T-helper 1 cell (primary cell): Measurements from ENCODE around the gene TSPAN7.

ENCODE experiments used
- DNase-seq, 5 donors: peaks; one replicate each; pipeline ENCODE4 v3.0.0-alpha.2; 2012 to 2020
- total RNA-seq, 4 donors: gene quantifications; one replicate each; lab custom pipeline; 2026; lab: John Stamatoyannopoulos, UW

Gene TSPAN7, protein sequence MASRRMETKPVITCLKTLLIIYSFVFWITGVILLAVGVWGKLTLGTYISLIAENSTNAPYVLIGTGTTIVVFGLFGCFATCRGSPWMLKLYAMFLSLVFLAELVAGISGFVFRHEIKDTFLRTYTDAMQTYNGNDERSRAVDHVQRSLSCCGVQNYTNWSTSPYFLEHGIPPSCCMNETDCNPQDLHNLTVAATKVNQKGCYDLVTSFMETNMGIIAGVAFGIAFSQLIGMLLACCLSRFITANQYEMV
- 0 to 0.24 (median 0.08) reads per million in 4 donors for total RNA-seq

DNA sequence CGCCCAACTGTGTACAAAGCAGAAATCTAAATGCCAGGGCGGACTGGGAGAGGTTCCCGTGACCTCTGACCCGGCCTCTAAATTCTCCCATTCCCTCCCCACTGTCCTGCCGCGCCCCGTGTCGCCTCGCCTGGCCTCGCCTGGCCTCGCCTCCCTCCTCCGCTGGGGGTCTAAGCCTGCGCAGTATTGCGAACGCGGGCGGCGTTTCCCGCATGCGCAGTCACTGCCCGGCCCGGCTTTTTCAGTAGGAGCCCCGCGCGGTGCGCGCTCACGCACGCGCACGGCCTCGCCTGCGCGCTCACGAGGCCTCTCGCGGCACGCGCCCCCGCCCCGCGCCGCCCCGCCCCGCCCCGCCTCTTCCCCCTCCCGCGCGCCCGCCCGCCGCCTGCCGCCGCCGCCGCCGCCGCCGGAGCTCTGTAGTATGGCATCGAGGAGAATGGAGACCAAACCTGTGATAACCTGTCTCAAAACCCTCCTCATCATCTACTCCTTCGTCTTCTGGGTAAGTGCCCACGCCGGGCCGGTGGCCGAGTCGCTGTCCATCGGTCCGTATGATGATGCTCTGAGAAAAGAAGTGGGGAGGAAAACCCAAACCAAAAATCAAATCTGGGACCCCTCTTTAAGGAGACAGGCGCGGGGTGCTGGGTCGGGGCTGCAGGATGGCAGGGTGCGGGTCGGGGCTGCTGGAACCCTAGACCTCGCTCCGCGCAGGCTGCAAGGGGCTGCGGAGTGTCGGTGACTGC lies at the start of gene TSPAN7:
Gene TSPAN7, plus strand, starts transcription at position 417 of the 743 bp plus-strand sequence. Its CDS starts 5 bp downstream, at position 422.
- DNase-seq: peak; percentile 44 to 74 (median 63)

- DNase-seq: no peak
Measured at GRCh38 chrX:38513112-38513742, 48.1 kb upstream of the TSPAN7 start.

DNA sequence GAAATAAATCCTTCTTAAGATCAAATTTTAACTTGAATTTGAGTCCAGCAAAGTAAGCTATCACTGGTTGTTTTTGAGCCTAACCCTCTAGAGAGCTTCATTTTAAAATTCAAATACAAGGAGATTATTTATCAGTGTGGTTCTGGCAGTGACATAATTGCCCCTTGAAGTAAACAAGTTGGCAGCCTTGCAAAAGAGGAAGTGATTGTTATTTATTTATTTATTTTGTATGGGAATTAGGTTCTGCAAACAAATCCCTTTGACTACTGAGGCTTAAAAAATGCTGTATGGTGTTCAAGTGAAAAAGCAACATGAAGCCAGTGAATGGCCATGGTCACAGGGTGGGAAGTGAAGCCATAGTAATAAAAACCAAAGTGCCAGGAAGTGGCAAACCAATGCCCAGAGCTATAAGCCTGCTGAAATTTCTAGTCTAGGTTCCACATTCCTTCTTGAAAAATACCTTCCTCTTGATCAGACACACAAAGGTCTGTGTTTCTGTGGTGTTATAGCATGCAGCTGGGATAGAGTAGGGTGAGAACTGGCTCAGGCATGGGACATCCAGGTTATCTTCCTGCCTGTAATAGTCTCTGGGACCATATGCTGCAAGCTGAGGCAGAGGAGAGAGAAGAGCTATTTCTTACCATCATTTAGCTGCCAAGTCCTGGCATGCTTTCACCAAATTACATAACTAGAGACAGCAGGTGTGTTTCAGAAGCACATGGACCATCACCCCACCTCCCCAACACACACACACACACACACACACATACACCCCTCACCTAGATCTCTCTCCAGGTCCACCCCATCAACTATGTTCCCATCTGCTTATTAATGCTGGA lies 47.1 kb upstream of the TSPAN7 start:
- no peak for DNase-seq

- no peak for DNase-seq
Measured at GRCh38 chrX:38515291-38515690, 46.1 kb upstream of the TSPAN7 start.

DNA sequence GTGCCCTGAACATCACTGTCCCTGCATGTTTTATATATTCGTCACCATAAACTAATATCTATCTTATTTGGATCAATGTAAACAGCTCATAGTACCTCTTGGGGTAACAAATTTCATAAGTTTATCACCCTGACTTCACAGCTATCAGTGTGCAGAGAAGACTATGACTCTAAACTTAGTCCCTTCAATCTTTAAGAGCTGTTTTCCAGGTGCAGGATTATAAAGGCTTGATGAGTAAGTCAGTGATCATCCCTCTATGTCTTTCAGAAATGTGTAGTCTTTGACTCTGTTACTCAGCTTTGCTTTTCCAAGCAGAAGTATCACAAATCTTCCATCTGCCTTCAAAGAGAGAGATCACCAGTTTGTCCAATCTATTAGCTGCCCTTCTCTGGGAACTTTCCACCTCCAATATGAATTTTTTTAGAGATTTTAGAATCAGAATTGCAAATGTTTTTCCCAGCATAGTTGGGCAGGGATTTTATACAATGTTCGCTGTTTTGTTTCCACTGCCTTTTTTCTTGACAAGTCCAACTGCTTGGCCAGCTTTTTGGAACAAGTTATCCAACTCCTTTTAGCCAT lies 45.1 kb upstream of the TSPAN7 start:
- no peak for DNase-seq

- no peak for DNase-seq
Measured at GRCh38 chrX:38519651-38520050, 41.7 kb upstream of the TSPAN7 start.

- no peak for DNase-seq
Measured at GRCh38 chrX:38538134-38538533, 23.2 kb upstream of the TSPAN7 start.

DNA sequence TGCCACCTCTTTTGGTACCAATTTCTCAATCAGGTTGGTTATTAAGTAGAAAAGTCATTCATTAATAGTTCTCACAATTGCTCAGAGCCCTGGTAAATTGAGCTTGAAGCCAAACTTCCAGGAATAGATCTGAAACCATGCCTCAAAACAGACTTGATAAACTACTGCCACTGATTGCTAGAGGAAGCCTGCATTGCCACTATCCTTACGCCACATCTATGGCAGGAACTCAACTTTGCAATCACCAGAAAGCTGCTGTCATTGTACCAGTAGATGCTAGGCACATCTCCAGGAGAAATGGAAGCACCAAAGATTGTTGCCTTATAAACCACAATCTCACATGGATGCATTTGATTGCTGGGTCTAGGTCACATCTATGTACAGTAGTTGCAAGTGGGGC lies 21.6 kb upstream of the TSPAN7 start:
- DNase-seq: no peak

GRCh38 chrX:38548508-38548907 lies 12.8 kb upstream of the TSPAN7 start:
- DNase-seq: no peak

GRCh38 chrX:38552721-38553120 lies 8.6 kb upstream of the TSPAN7 start:
- DNase-seq: no peak

GRCh38 chrX:38558686-38559085 lies 2.7 kb upstream of the TSPAN7 start:
- DNase-seq: no peak

GRCh38 chrX:38560776-38561125 lies 591 bp upstream of the TSPAN7 start:
- no peak for DNase-seq

GRCh38 chrX:38561951-38562719 lies 793 bp downstream of the TSPAN7 start:
- DNase-seq: peak in 1 of 5 donors; percentile 10

DNA sequence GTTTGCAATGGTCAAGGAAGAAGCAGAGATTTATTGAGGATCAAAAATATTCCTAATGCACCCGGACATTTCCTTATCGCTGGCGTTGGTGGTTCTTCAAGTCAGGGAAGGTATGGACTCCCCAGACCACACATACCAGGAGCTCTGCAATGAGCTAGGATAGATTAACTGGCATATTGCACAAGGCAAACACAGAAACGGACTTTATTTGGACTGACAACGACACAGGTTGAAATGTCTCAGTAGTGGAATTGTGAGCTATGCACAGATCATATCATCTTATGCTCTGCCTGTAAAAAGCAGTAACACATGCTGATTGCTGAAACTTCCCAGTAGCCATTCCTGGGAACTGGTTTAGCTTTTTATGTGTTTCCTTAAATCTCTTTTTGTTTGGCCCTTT lies 1.7 kb downstream of the TSPAN7 start:
- no peak for DNase-seq

DNA sequence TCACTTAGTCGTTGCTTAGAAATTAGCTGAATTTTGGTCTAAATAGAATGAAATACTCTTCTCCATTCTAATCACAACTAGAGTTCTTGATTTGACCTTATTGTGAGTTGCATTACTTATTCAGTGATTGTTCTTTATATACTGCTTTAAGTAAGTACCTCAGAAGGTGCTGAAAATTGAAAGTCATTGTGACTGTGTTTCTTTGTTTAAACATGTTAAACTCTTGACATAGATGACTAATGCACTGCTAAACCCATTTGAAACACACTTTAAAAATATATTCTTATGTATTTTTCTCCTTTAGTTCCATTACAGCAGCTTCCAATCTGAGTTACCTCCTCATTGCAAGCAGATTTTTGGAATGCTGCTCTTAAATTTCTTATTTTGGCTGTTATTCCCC lies 9.1 kb downstream of the TSPAN7 start:
- no peak for DNase-seq

GRCh38 chrX:38571058-38571457 lies 9.7 kb downstream of the TSPAN7 start:
- no peak for DNase-seq

DNA sequence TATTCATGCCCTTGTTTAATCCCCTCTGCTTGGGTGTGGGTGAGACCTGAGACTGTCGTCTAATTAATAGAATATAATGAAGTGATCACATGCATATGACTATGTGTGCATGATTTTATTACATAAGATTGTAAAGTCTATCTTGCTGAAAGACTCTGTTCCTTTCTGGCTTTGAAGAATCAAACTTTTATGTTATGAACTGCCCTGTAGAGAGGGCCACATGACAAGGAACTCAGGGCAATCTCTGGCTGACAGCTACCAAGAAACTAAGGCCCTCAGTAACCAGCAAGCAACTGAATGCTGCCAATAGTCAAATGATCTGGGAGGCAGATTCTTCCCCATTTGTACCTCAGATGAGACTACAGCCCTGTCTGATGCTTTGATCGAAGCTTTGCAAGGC lies 13.5 kb downstream of the TSPAN7 start:
- no peak for DNase-seq

GRCh38 chrX:38575888-38576287 lies 14.5 kb downstream of the TSPAN7 start:
- DNase-seq: no peak

- no peak for DNase-seq
Measured at GRCh38 chrX:38577738-38578137, 16.4 kb downstream of the TSPAN7 start.

- DNase-seq: no peak
Measured at GRCh38 chrX:38578167-38578566, 16.8 kb downstream of the TSPAN7 start.

GRCh38 chrX:38583181-38583580 lies 21.8 kb downstream of the TSPAN7 start:
- no peak for DNase-seq

DNA sequence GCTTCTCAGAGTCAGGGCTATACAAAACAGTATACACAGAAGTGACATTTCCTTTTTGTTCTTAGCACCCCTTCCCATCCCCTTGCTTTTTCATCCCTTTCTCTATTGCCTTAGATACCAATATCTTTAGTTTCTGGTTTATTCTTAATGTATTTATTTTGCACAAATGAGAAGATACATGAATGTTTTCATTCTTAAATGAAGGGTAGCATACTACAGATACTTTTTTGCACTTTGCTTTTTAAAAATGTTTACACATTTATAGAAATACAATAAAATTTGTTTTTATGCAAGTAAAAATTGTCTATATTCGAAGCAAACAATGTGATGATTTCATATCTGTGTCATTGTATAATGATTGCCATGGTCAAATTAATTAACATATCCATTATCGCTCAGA lies 33.1 kb downstream of the TSPAN7 start:
- no peak for DNase-seq
